GM12878 (cell line): ENCODE data around the gene OLFM1. TPM values are rescaled to one million over a fixed set of nuclear protein-coding genes. Genes with fewer than 3 reads are reported as not detected.

Experiments
- ATAC-seq: fragments of 200-7000 bp; cut with Tn5 transposase; 3 replicates; pipeline ENCODE4 v1.9.1; 2020; ENCODE audit warnings: mild to moderate bottlenecking, moderate library complexity
- BruUV-seq: library from RNA; stranded (reverse); fragments of 400-500 nt; replicated peaks from 2 replicates; lab custom pipeline; 2021; lab: Mats Ljungman, UMichigan
- CTCF ChIA-PET: fragments of 300-600 bp; sonication (Branson Sonifier 250); formaldehyde crosslinking; extraction: SDS; loops from one replicate; lab custom pipeline; 2021; ENCODE audit warnings: inconsistent platforms; lab: Yijun Ruan, JAX
- POLR2A ChIA-PET: fragments of 350-600 bp; formaldehyde crosslinking; extraction: SDS; loops from one replicate; lab custom pipeline; 2021; ENCODE audit warnings: inconsistent platforms; lab: Charles Lee
- RAD21 ChIA-PET: fragments of 300-600 bp; sonication (Branson Sonifier 250); formaldehyde crosslinking; loops from one replicate; lab custom pipeline; 2023; ENCODE audit warnings: antibody characterized with exemption; ENCODE audit not compliant: unreplicated experiment; lab: Charles Lee
- SMC1A ChIA-PET: fragments of 300-600 bp; sonication (Branson Sonifier 250); formaldehyde crosslinking; loops from one replicate; lab custom pipeline; 2023; ENCODE audit not compliant: unreplicated experiment, uncharacterized antibody; lab: Charles Lee
- DNase-seq: peaks from one replicate; pipeline ENCODE4 v3.0.0-alpha.2; 2011; ENCODE audit warnings: low read depth, low spot score
- FAIRE-seq: peaks from 3 replicates; lab custom pipeline; 2011; peaks lifted over from hg19 to GRCh38; lab: Jason Lieb, UNC
- H2AFZ ChIP-seq: 2 replicates; pipeline ENCODE4 v1.6.0; 2011; ENCODE audit warnings: low read depth, low read length, control low read depth; ENCODE audit not compliant: control insufficient read depth
- H3K27ac ChIP-seq: 2 replicates; pipeline ENCODE4 v1.5.1; 2011; ENCODE audit warnings: control low read depth; ENCODE audit not compliant: control insufficient read depth, insufficient read depth
- H3K27me3 ChIP-seq, 2 experiments: replicated peaks in 1 of 2; 2 replicates each; pipeline versions ENCODE4 v1.6.0 to v1.6.1; 2011; ENCODE audit warnings: low read length in 1 of 2; ENCODE audit not compliant: control insufficient read depth in 2 of 2, insufficient read depth in 2 of 2
- H3K36me3 ChIP-seq, 2 experiments: 2 replicates each; pipeline ENCODE4 v1.5.1; 2011; ENCODE audit warnings: low read length in 1 of 2; ENCODE audit not compliant: control insufficient read depth in 2 of 2, insufficient read depth in 2 of 2
- H3K4me1 ChIP-seq: 2 replicates; pipeline ENCODE4 v1.6.1; 2011; ENCODE audit warnings: mild to moderate bottlenecking, low read length, moderate library complexity, mixed read lengths; ENCODE audit not compliant: control insufficient read depth, insufficient read depth
- H3K4me2 ChIP-seq: 2 replicates; pipeline ENCODE4 v1.6.0; 2011; ENCODE audit warnings: control low read depth; ENCODE audit not compliant: control insufficient read depth, insufficient read depth
- H3K4me3 ChIP-seq: fragments of 200-600 bp; sonication (generic); 2 replicates; pipeline ENCODE4 v1.5.1; 2016
- H3K79me2 ChIP-seq: 2 replicates; pipeline ENCODE4 v1.6.0; 2011; ENCODE audit warnings: low read length; ENCODE audit not compliant: control insufficient read depth, insufficient read depth
- H3K9ac ChIP-seq: 2 replicates; pipeline ENCODE4 v1.8.0; 2011; ENCODE audit warnings: low read length, control low read depth, mixed read lengths; ENCODE audit not compliant: control insufficient read depth, insufficient read depth
- H3K9me3 ChIP-seq: replicated peaks from 3 replicates; pipeline ENCODE4 v1.5.1; 2011; ENCODE audit warnings: mild to moderate bottlenecking, low read length; ENCODE audit not compliant: control insufficient read depth, insufficient read depth
- H4K20me1 ChIP-seq: 2 replicates; pipeline ENCODE4 v1.6.0; 2011; ENCODE audit not compliant: control insufficient read depth, insufficient read depth
- CEBPZ ChIP-seq: fragments of 150-350 bp; IDR thresholded peaks from 2 replicates; pipeline ENCODE4 v1.6.1; 2016; ENCODE audit warnings: low read depth, low read length
- CREM ChIP-seq: IDR thresholded peaks from 2 replicates; pipeline ENCODE4 v1.6.1; 2014; ENCODE audit warnings: antibody characterized with exemption, low read depth
- ELK1 ChIP-seq: IDR thresholded peaks from 2 replicates; pipeline ENCODE4 v1.6.1; 2012; ENCODE audit warnings: low read depth, low read length, improper control_type of control experiment
- EP300 ChIP-seq, 2 experiments: fragments of 150-350 bp in 1 of 2; IDR thresholded peaks; 2 replicates each; pipeline ENCODE4 v1.6.1; 2011 to 2012; ENCODE audit warnings: low read depth in 2 of 2, low read length in 2 of 2, borderline replicate concordance in 1 of 2, improper control_type of control experiment in 1 of 2, inconsistent platforms in 1 of 2; ENCODE audit not compliant: control insufficient read depth in 1 of 2
- HCFC1 ChIP-seq: fragments of 150-350 bp; IDR thresholded peaks from 2 replicates; pipeline ENCODE4 v1.6.1; 2014; ENCODE audit warnings: low read length
- MEF2A ChIP-seq: IDR thresholded peaks from 2 replicates; pipeline ENCODE4 v1.6.1; 2011; ENCODE audit warnings: low read depth, mild to moderate bottlenecking, low read length, moderate library complexity; ENCODE audit not compliant: insufficient read depth
- MYB ChIP-seq: fragments of 150-350 bp; IDR thresholded peaks from 2 replicates; pipeline ENCODE4 v1.6.1; 2014; ENCODE audit warnings: mild to moderate bottlenecking, low read depth, low read length, borderline replicate concordance
- PML ChIP-seq: IDR thresholded peaks from 2 replicates; pipeline ENCODE4 v1.6.1; 2012; ENCODE audit warnings: low read length, inconsistent platforms
- SIX5 ChIP-seq: IDR thresholded peaks from 2 replicates; pipeline ENCODE4 v1.6.1; 2011; ENCODE audit warnings: mild to moderate bottlenecking, low read depth, low read length, moderate library complexity; ENCODE audit not compliant: severe bottlenecking
- SRF ChIP-seq, 2 experiments: IDR thresholded peaks; 2 replicates each; pipeline ENCODE4 v1.6.1; 2011; ENCODE audit warnings: low read depth in 2 of 2, low read length in 2 of 2, mild to moderate bottlenecking in 1 of 2, moderate library complexity in 1 of 2
- ZBED1 ChIP-seq: IDR thresholded peaks from 2 replicates; pipeline ENCODE4 v1.6.1; 2016; ENCODE audit warnings: borderline replicate concordance
- ZNF274 ChIP-seq: IDR thresholded peaks from one replicate; pipeline ENCODE4 v1.8.0; 2011; ENCODE audit not compliant: insufficient read length, insufficient read depth
- WGBS: methylation state at CpG from one replicate; pipeline ENCODE4 v1.1.6; 2016; ENCODE audit warnings: low lambda C conversion rate; ENCODE audit not compliant: insufficient replicate concordance, insufficient coverage; ENCODE audit errors: missing lambda C conversion rate; 5-methylcytosine and 5-hydroxymethylcytosine counted together
- in situ Hi-C: fragments of 300-500 bp; cut with MboI; formaldehyde crosslinking; loops from 9 replicates; pipeline ENCODE4 v1.14.3; 2018; ENCODE audit warnings: mixed read lengths
- intact Hi-C: fragments of 100-400 bp; cut with micrococcal nuclease; formaldehyde crosslinking; loops from one replicate; pipeline ENCODE4 v1.14.2; 2022; ENCODE audit not compliant: unreplicated experiment
- polyA plus RNA-seq, 11 experiments: library from polyadenylated mRNA; depleted of rRNA in 4 of 11; unstranded in 6 of 11; stranded (reverse) in 5 of 11; fragments of >200 nt; fragmentation: Nextera tagmentation in 4 of 11; fragmentation: Illumina TruSeq in 1 of 11; extraction: Ambion mirVana in 4 of 11; extraction: Trizol in 1 of 11; gene quantifications; 1 replicate in 1 of 11; 2 replicates in 10 of 11; pipeline versions ENCODE4 v1.2.1 to v1.2.3, GENCODE V29; 2011 to 2016; ENCODE audit warnings: inconsistent platforms in 2 of 11, missing spikeins in 2 of 11, low read depth in 1 of 11
- total RNA-seq, 4 experiments: library from RNA; depleted of rRNA in 3 of 4; stranded (reverse); fragments of >200 nt in 3 of 4; fragmentation: Illumina TruSeq in 1 of 4; extraction: Trizol in 1 of 4; gene quantifications; 2 replicates each; pipeline versions ENCODE4 v1.2.1 to v1.2.3, GENCODE V29; 2013 to 2021

Gene OLFM1
- total and polyA plus RNA-seq, 10 of the 15 experiments (the other 5 are each of a cell fraction or from before 2014, with no cell fraction given): not detected

GRCh38 chr9:135105938-135106491 is 18.5 kb downstream of the OLFM1 start:
- Histone ChIP-seq H2AFZ (no peak overlapping the region), H3K4me3 (no peak overlapping the region), H3K27me3 (peaks cover 0 to 5% of the 10 kb centered on the region in 2 experiments; a peak in 3 of 4 replicates), H3K36me3 (no peaks in the 10 kb centered on the region), H3K9me3 (no peaks in the 10 kb centered on the region), H3K79me2 (no peaks in the 10 kb centered on the region), H3K9ac (no peak overlapping the region), H3K4me1 (no peaks in the 10 kb centered on the region), H4K20me1 (no peaks in the 10 kb centered on the region), H3K27ac (no peak overlapping the region), H3K4me2 (no peak overlapping the region)
- no peak for TF ChIP-seq HCFC1
- TF ChIP-seq MYB: no peak
- no peak for TF ChIP-seq CREM
- no peak for TF ChIP-seq ZNF274
- no peak for TF ChIP-seq PML
- no peak for TF ChIP-seq CEBPZ
- TF ChIP-seq MEF2A: no peak
- TF ChIP-seq EP300 (IDR thresholded peaks at IDR 0.05; ENCODE audit: borderline replicate concordance in 1 of 2, control insufficient read depth in 1 of 2, low read depth in 2 of 2, low read length in 2 of 2): no peak
- TF ChIP-seq SIX5: no peak
- no peak for TF ChIP-seq SRF (IDR thresholded peaks at IDR 0.05; ENCODE audit: low read depth in 2 of 2, low read length in 2 of 2)
- no peak for TF ChIP-seq ZBED1
- no peak for TF ChIP-seq ELK1
- DNase-seq (no peak), FAIRE-seq (no peak), ATAC-seq (no peak)
- 42% methylated on average over 18 of the region's 21 CpGs for WGBS
- in situ Hi-C loops: no loop called here
- POLR2A ChIA-PET: no interaction called here
- RAD21 ChIA-PET: no interaction called here
- SMC1A ChIA-PET: no interaction called here
- CTCF ChIA-PET: no interaction called here
- intact Hi-C loops: no loop called here
- no TSS peak for BruUV-seq
